Ovary (tissue), 9 donors: ENCODE data around the gene PIP5K1B. TPM values are rescaled to one million over a fixed set of nuclear protein-coding genes. Genes with fewer than 3 reads are reported as not detected.

Source experiments
- DNase-seq, 5 donors: peaks; one replicate each; pipeline ENCODE4 v3.0.0-alpha.2; 2019 to 2020
- H3K27ac ChIP-seq, 2 donors: fragments of 200-600 bp; one replicate each; pipeline versions ENCODE4 v1.5.1 to v1.8.0; 2019 to 2022
- H3K27me3 ChIP-seq: fragments of 200-600 bp; one replicate; pipeline ENCODE4 v1.8.0; 2022
- H3K36me3 ChIP-seq: fragments of 200-600 bp; sonication (generic); one replicate; pipeline ENCODE4 v1.5.1; 2019
- H3K4me1 ChIP-seq: one replicate; pipeline ENCODE4 v1.8.1; 2013; ENCODE audit warnings: mild to moderate bottlenecking, moderate library complexity; ENCODE audit not compliant: insufficient read depth
- H3K4me3 ChIP-seq: fragments of 200-600 bp; sonication (generic); one replicate; pipeline ENCODE4 v1.5.1; 2017
- H3K9me3 ChIP-seq, 2 donors: fragments of 200-600 bp in 1 of 2; sonication (generic) in 1 of 2; one replicate each; pipeline versions ENCODE4 v1.5.1 to v1.8.1; 2013 to 2019; ENCODE audit warnings: mild to moderate bottlenecking in 1 of 2, moderate library complexity in 1 of 2
- EP300 ChIP-seq: sonication (generic); formaldehyde crosslinking; IDR thresholded peaks from one replicate; pipeline ENCODE4 v1.6.1; 2017; ENCODE audit warnings: antibody characterized with exemption
- POLR2A ChIP-seq: fragments of 450-650 bp; IDR thresholded peaks from one replicate; pipeline ENCODE4 v1.6.1; 2017; ENCODE audit warnings: antibody characterized with exemption, mild to moderate bottlenecking, moderate library complexity
- WGBS, 3 donors: extraction: QIAGEN DNeasy Blood & Tissue Kit in 1 of 3; methylation state at CpG; one replicate each; pipeline versions ENCODE4 v1.1.5 to v1.1.7; 2013 to 2017; 5-methylcytosine and 5-hydroxymethylcytosine counted together
- intact Hi-C, 4 donors: fragments of 100-400 bp; cut with DNase I; formaldehyde crosslinking; loops; one replicate each; pipeline versions ENCODE4 v1.11.0 to v1.15.1; 2022 to 2023
- polyA plus RNA-seq, 2 donors: library from polyadenylated mRNA; stranded (reverse); fragments of 200-250 nt in 1 of 2; fragments of 350-450 nt in 1 of 2; fragmentation: Illumina TruSeq in 1 of 2; extraction: RNeasy Lipid Tissue Mini Kit (QIAGEN cat#74804) in 1 of 2; gene quantifications; one replicate each; pipeline ENCODE4 v1.2.3, GENCODE V29; 2013 to 2014
- total RNA-seq, 7 donors: library from RNA; depleted of rRNA in 2 of 7; stranded (reverse); fragments of >200 nt in 2 of 7; fragmentation: NEBNext Ultra II Directional in 3 of 7; extraction: Animal tissue kit (Norgen Biotek cat#: 25700) in 3 of 7; gene quantifications; one replicate each; pipeline versions ENCODE4 v1.1.0 to v1.2.4, GENCODE V29; 2016 to 2023
- TF ChIP-seq, protein P1 (sequence below), 3 donors: fragments of 450-650 bp in 2 of 3; fragments of 200-600 bp in 1 of 3; IDR thresholded peaks; one replicate each; pipeline versions ENCODE4 v1.5.1 to v1.8.0; 2016 to 2022; ENCODE audit warnings: antibody characterized with exemption in 3 of 3, mild to moderate bottlenecking in 1 of 3
- donor health status: DM: no; HTN: no; CAD: no; lungs with moderate emphysema.
- donor health status: DM: no; HTN: no; CAD: no.
- donor health status: Bipolar disorder and iron deficiency.
- donor health status: DM: yes; HTN: yes; CAD: no.
- donor health status: DM: no; HTN: no; CAD: no.
- donor health status: DM: yes; HTN: yes; CAD: no.

PIP5K1B gene
- total and polyA plus RNA-seq, 9 donors = 0.36 to 3.4 (median 1.0) TPM

DNA sequence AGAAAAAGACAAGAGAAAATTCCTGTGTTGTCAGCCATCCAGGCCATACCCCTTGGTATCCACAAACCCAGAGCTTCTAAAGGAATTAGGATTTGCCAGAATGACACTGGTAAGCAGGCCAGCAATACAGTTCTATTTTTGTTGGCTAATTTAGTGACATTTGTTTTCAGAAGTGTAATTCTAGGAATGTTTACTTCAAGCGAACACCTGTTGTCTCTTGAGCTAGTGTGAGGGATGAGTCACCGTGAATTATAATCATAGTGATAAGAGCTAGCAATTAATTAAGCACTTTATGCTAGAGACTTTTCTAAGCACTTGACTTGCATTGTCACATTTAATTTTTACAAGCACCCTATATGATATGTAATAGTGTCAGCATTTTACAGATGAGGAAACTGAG is 209.7 kb downstream of the PIP5K1B start:
- 16 to 34% (median 31%) methylated on average over 2 of the region's 2 CpGs for WGBS, 3 donors
- TF ChIP-seq POLR2A (no peak), EP300 (no peak)
- TF ChIP-seq, protein P1, sequence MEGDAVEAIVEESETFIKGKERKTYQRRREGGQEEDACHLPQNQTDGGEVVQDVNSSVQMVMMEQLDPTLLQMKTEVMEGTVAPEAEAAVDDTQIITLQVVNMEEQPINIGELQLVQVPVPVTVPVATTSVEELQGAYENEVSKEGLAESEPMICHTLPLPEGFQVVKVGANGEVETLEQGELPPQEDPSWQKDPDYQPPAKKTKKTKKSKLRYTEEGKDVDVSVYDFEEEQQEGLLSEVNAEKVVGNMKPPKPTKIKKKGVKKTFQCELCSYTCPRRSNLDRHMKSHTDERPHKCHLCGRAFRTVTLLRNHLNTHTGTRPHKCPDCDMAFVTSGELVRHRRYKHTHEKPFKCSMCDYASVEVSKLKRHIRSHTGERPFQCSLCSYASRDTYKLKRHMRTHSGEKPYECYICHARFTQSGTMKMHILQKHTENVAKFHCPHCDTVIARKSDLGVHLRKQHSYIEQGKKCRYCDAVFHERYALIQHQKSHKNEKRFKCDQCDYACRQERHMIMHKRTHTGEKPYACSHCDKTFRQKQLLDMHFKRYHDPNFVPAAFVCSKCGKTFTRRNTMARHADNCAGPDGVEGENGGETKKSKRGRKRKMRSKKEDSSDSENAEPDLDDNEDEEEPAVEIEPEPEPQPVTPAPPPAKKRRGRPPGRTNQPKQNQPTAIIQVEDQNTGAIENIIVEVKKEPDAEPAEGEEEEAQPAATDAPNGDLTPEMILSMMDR (IDR thresholded peaks at IDR 0.05) = no peak
- H3K9me3 ChIP-seq = no peaks in the 10 kb centered on the region
- intact Hi-C loops = no loop called here
- no peaks in the 10 kb centered on the region for H3K36me3 ChIP-seq
- H3K4me3 ChIP-seq = no peak overlapping the region
- H3K27me3 ChIP-seq = no peaks in the 10 kb centered on the region
- DNase-seq = no peak
- H3K4me1 ChIP-seq = no peaks in the 10 kb centered on the region
- no peak overlapping the region for H3K27ac ChIP-seq

DNA sequence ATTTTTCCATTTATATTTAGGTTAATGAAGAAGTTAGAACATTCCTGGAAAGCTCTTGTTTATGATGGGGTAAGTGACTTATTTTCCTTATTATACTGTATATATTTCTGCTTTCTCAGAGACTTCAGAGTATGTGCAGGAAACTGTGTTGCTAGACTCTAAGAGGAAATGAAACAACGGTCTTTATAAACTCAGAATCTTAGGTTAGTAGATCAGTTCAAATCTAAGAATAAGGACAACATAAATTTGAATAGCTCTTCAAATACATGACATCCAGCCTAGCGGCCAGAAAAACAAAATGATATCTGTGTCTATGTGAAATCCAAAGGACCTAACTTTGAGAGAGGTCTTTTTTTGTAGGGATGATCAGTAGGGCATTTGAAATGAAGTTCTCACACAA is 214.6 kb downstream of the PIP5K1B start:
- DNase-seq = no peak
- WGBS, 3 donors = 58 to 66% (median 61%) methylated on average over 2 of the region's 2 CpGs

DNA sequence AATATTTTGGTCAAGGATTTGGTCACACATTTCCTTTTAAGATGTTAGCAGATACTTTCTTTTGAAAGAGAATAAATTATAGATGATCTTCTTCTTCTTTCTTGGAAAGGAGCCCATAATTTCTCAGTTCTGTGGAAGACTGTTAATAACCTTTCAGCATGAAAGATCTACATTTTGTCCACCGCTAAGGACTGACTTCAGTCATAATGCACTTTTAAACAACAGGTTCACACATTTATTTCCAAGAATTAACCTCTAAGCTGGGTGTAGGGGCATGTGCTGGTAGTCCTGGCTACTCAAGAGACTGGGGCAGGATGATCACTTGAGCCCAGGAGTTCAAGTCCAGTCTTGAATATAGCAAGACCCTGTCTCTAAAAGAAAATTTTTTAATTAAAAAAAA is 215.9 kb downstream of the PIP5K1B start:
- intact Hi-C loops = no loop called here
- Histone ChIP-seq H3K4me1 (no peaks in the 10 kb centered on the region), H3K4me3 (no peak overlapping the region), H3K36me3 (no peaks in the 10 kb centered on the region), H3K27me3 (no peaks in the 10 kb centered on the region), H3K27ac (no peak overlapping the region), H3K9me3 (no peaks in the 10 kb centered on the region)
- WGBS, 3 donors = 92 to 97% (median 93%) methylated on average over 1 of the region's 1 CpG
- TF ChIP-seq EP300 = no peak
- TF ChIP-seq, protein P1 (IDR thresholded peaks at IDR 0.05) = no peak
- TF ChIP-seq POLR2A = no peak
- DNase-seq = no peak

More for the DNA sequence above, 214.6 kb downstream of the PIP5K1B start:
- H3K27me3 ChIP-seq = no peaks in the 10 kb centered on the region
- H3K4me3 ChIP-seq = no peak overlapping the region
- H3K9me3 ChIP-seq = no peaks in the 10 kb centered on the region
- intact Hi-C loops = no loop called here
- no peaks in the 10 kb centered on the region for H3K4me1 ChIP-seq
- no peaks in the 10 kb centered on the region for H3K36me3 ChIP-seq
- no peak for TF ChIP-seq POLR2A
- TF ChIP-seq EP300 = no peak
- TF ChIP-seq, protein P1 (IDR thresholded peaks at IDR 0.05) = no peak
- no peak overlapping the region for H3K27ac ChIP-seq

DNA sequence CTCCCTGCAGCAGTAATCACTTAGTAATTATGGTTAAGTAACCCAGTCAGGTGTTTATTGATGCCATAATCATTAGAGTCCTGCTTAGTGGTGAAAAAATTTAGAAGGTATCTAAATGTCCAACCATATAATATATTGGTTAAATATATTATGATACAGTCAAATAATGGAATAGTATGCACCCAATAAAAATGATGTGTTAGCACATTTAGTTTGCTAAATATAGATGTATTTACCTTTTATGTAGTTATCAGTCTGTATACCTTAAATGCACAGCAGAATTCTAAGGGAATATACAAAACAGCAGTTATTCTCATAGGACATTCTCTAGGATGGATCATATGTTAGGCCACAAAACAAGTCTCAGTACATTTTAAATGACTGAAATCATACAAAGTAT is 218.4 kb downstream of the PIP5K1B start:
- Histone ChIP-seq H3K4me1 (no peaks in the 10 kb centered on the region), H3K9me3 (no peaks in the 10 kb centered on the region), H3K4me3 (no peak overlapping the region), H3K27ac (no peak overlapping the region), H3K27me3 (no peaks in the 10 kb centered on the region), H3K36me3 (no peaks in the 10 kb centered on the region)
- intact Hi-C loops = no loop called here
- no peak for DNase-seq
- TF ChIP-seq, protein P1 (IDR thresholded peaks at IDR 0.05) = no peak
- no peak for TF ChIP-seq EP300
- TF ChIP-seq POLR2A = no peak

DNA sequence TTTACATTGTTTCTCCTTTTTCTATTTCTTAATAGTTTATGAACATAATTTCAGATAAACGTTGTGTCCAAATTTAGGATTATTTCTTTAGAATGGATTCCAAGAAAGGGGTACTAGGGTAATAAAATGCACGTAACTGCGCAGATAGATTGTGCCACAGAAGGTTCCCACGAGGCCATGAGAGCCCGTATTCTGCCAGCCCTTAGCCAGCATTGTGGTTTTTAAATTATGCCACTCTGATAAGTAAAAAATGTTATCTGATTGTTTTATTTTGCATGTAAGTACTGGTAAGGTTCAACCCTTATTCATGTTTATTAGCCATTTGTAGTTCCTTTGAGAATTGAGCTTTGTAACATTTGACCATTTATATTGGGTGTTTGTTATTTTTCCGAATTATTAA is 220.1 kb downstream of the PIP5K1B start:
- intact Hi-C loops = no loop called here
- Histone ChIP-seq H3K27me3 (no peaks in the 10 kb centered on the region), H3K4me3 (no peak overlapping the region), H3K36me3 (no peaks in the 10 kb centered on the region), H3K27ac (no peak overlapping the region), H3K4me1 (no peaks in the 10 kb centered on the region), H3K9me3 (no peaks in the 10 kb centered on the region)
- DNase-seq = no peak
- WGBS, 3 donors = 47 to 59% (median 49%) methylated on average over 6 of the region's 6 CpGs
- no peak for TF ChIP-seq POLR2A
- no peak for TF ChIP-seq EP300
- TF ChIP-seq, protein P1 (IDR thresholded peaks at IDR 0.05) = no peak
